HUDEP-2 (cell line): ENCODE results near the gene TMPRSS9.
"Not testable (repeated sequence)": the region's sequence is repeated elsewhere in the genome, so short reads cannot be mapped to it uniquely, and the experiment has no call there.

Source experiments
- DNase-seq, 76 experiments: peaks; one replicate each; lab custom pipeline; 2025; ENCODE audit not compliant: unreplicated experiment in 76 of 76; lab: John Stamatoyannopoulos, UW

Gene TMPRSS9

GRCh38 chr19:2416321-2417097, 56.4 kb downstream of the TMPRSS9 start:
- no peak for DNase-seq

GRCh38 chr19:2417436-2417835, 57.4 kb downstream of the TMPRSS9 start:
- DNase-seq: not testable (repeated sequence)

GRCh38 chr19:2417881-2418406, 57.9 kb downstream of the TMPRSS9 start:
- DNase-seq: no peak

- no peak for DNase-seq
Measured at GRCh38 chr19:2419754-2420153, 59.7 kb downstream of the TMPRSS9 start.

- no peak for DNase-seq
Measured at GRCh38 chr19:2420490-2420889, 60.4 kb downstream of the TMPRSS9 start.

- DNase-seq: peak in 60 of 76 experiments; percentile 9 to 74 (median 54)
Measured at GRCh38 chr19:2421581-2422306, 61.7 kb downstream of the TMPRSS9 start.

- peak in 37 of 76 experiments; percentile 18 to 62 (median 41) for DNase-seq
Measured at GRCh38 chr19:2423071-2423914, 63.2 kb downstream of the TMPRSS9 start.

GRCh38 chr19:2423915-2424685, 64.0 kb downstream of the TMPRSS9 start:
- no peak for DNase-seq

GRCh38 chr19:2424686-2425621, 64.9 kb downstream of the TMPRSS9 start:
- DNase-seq: peak in 2 of 76 experiments; percentile 18 to 22

- DNase-seq: peak in 1 of 76 experiments; percentile 50
Measured at GRCh38 chr19:2425622-2426581, 65.8 kb downstream of the TMPRSS9 start.

- peak in 68 of 76 experiments; percentile 29 to 92 (median 68) for DNase-seq
Measured at GRCh38 chr19:2426611-2427428, 66.8 kb downstream of the TMPRSS9 start.

GRCh38 chr19:2427429-2428320, 67.6 kb downstream of the TMPRSS9 start, which contains the start of gene TIMM13:
Gene TIMM13 (minus strand): TSS chr19:2427586. CDS start chr19:2427533, 53 bp downstream.
- DNase-seq: peak in 75 of 76 experiments; percentile 66 to 100 (median 95)

GRCh38 chr19:2428321-2428690, 68.2 kb downstream of the TMPRSS9 start:
- DNase-seq: no peak

GRCh38 chr19:2428756-2429711, 69.0 kb downstream of the TMPRSS9 start:
- no peak for DNase-seq
